HG02840 (cell line): ENCODE measurements around the gene GNAS-AS1.
"Not testable (repeated sequence)": the region's sequence is repeated elsewhere in the genome, so short reads cannot be mapped to it uniquely, and the experiment has no call there.

Source experiments
- ATAC-seq: cut with Tn5 transposase; IDR thresholded peaks from one replicate; pipeline ENCODE4 v1.9.1; 2021; ENCODE audit warnings: mild to moderate bottlenecking, moderate library complexity, moderate number of reproducible peaks; ENCODE audit not compliant: unreplicated experiment, low FRiP score

The GNAS-AS1 gene

GRCh38 chr20:58838174-58838573 is 12.5 kb downstream of the GNAS-AS1 start:
- ATAC-seq: no peak

- no peak for ATAC-seq
Observed at GRCh38 chr20:58837717-58838116, 13.0 kb downstream of the GNAS-AS1 start.

GRCh38 chr20:58836616-58837204 is 14.0 kb downstream of the GNAS-AS1 start:
- no peak for ATAC-seq

- ATAC-seq: no peak
Observed at GRCh38 chr20:58835231-58835630, 15.5 kb downstream of the GNAS-AS1 start.

- ATAC-seq: no peak
Observed at GRCh38 chr20:58833921-58834320, 16.8 kb downstream of the GNAS-AS1 start.

GRCh38 chr20:58832457-58832856 is 18.2 kb downstream of the GNAS-AS1 start:
- no peak for ATAC-seq

GRCh38 chr20:58829531-58829941 is 21.2 kb downstream of the GNAS-AS1 start:
- no peak for ATAC-seq

GRCh38 chr20:58828804-58829203 is 21.9 kb downstream of the GNAS-AS1 start:
- not testable (repeated sequence) for ATAC-seq

GRCh38 chr20:58828136-58828535 is 22.6 kb downstream of the GNAS-AS1 start:
- no peak for ATAC-seq

GRCh38 chr20:58826271-58826670 is 24.4 kb downstream of the GNAS-AS1 start:
- no peak for ATAC-seq

GRCh38 chr20:58825450-58825849 is 25.3 kb downstream of the GNAS-AS1 start:
- ATAC-seq: no peak

- no peak for ATAC-seq
Observed at GRCh38 chr20:58824843-58825242, 25.9 kb downstream of the GNAS-AS1 start.

GRCh38 chr20:58822748-58823730 is 27.7 kb downstream of the GNAS-AS1 start:
- ATAC-seq: no peak

GRCh38 chr20:58822149-58822548 is 28.6 kb downstream of the GNAS-AS1 start:
- no peak for ATAC-seq

GRCh38 chr20:58820515-58820914 is 30.2 kb downstream of the GNAS-AS1 start:
- ATAC-seq: not testable (repeated sequence)

- ATAC-seq: no peak
Observed at GRCh38 chr20:58819921-58820320, 30.8 kb downstream of the GNAS-AS1 start.

GRCh38 chr20:58818586-58819285 is 32.0 kb downstream of the GNAS-AS1 start:
- ATAC-seq: no peak

- ATAC-seq: no peak
Observed at GRCh38 chr20:58817748-58818147, 33.0 kb downstream of the GNAS-AS1 start.

GRCh38 chr20:58816957-58817651 is 33.6 kb downstream of the GNAS-AS1 start:
- ATAC-seq: no peak

- ATAC-seq: no peak
Observed at GRCh38 chr20:58816051-58816450, 34.7 kb downstream of the GNAS-AS1 start.
